Esophagus muscularis mucosa (tissue), 4 donors: ENCODE results near the gene CD79A. TPM values are rescaled to one million over a fixed set of nuclear protein-coding genes. Genes with fewer than 3 reads are reported as not detected.

Experiments
- DNase-seq: peaks from one replicate; pipeline ENCODE4 v3.0.0-alpha.2; 2017; ENCODE audit errors: extremely low spot score
- H3K27ac ChIP-seq, 4 donors: fragments of 200-600 bp; sonication (generic); replicated peaks in 1 of 4; 1 replicate in 3 of 4; 2 replicates in 1 of 4; pipeline ENCODE4 v1.5.1; 2016 to 2019; ENCODE audit warnings: mild to moderate bottlenecking in 1 of 4
- H3K27me3 ChIP-seq, 4 donors: fragments of 200-600 bp; sonication (generic); one replicate each; pipeline versions ENCODE4 v1.5.1 to v1.6.0; 2016 to 2019
- H3K36me3 ChIP-seq, 4 donors: fragments of 200-600 bp; sonication (generic); one replicate each; pipeline ENCODE4 v1.5.1; 2016 to 2019
- H3K4me1 ChIP-seq, 4 donors: fragments of 200-600 bp; sonication (generic); one replicate each; pipeline ENCODE4 v1.5.1; 2016 to 2019
- H3K4me3 ChIP-seq, 4 donors: fragments of 200-600 bp; sonication (generic); 1 replicate in 2 of 4; 2 replicates in 2 of 4; pipeline ENCODE4 v1.5.1; 2016 to 2019; ENCODE audit warnings: mild to moderate bottlenecking in 4 of 4, moderate library complexity in 1 of 4
- H3K9me3 ChIP-seq, 4 donors: fragments of 200-600 bp; sonication (generic); 1 replicate in 3 of 4; 2 replicates in 1 of 4; pipeline ENCODE4 v1.5.1; 2016 to 2019
- EP300 ChIP-seq: sonication (generic); formaldehyde crosslinking; IDR thresholded peaks from one replicate; pipeline ENCODE4 v1.6.1; 2017; ENCODE audit warnings: antibody characterized with exemption
- POLR2A ChIP-seq: fragments of 450-650 bp; IDR thresholded peaks from one replicate; pipeline ENCODE4 v1.6.1; 2017; ENCODE audit warnings: antibody characterized with exemption, moderate library complexity, mild to moderate bottlenecking, low read depth
- POLR2AphosphoS5 ChIP-seq, 2 donors: sonication (generic); formaldehyde crosslinking; IDR thresholded peaks; one replicate each; pipeline ENCODE4 v1.6.1; 2017; ENCODE audit warnings: antibody characterized with exemption in 2 of 2
- WGBS: methylation state at CpG from one replicate; pipeline ENCODE4 v1.1.5; 2018; 5-methylcytosine and 5-hydroxymethylcytosine counted together
- intact Hi-C: fragments of 100-400 bp; cut with DNase I; formaldehyde crosslinking; loops from one replicate; pipeline ENCODE4 v1.15.1; 2023
- total RNA-seq, 4 donors: library from RNA; depleted of rRNA; stranded (reverse); fragments of >200 nt; gene quantifications; one replicate each; pipeline versions ENCODE4 v1.1.0 to v1.2.1, GENCODE V29; 2016
- TF ChIP-seq, protein P1 (sequence below), 3 experiments: fragments of 200-600 bp in 2 of 3; fragments of 450-650 bp in 1 of 3; sonication (generic) in 2 of 3; IDR thresholded peaks; one replicate each; pipeline ENCODE4 v1.5.1; 2017 to 2019; ENCODE audit warnings: antibody characterized with exemption in 3 of 3, mild to moderate bottlenecking in 2 of 3, moderate library complexity in 1 of 3

The CD79A gene
- total RNA-seq, 4 donors from 2014 or later: 0.71 to 2.2 TPM; not detected in 2

- 45% methylated on average over 10 of the region's 17 CpGs for WGBS
- DNase-seq: no peak
- Histone ChIP-seq H3K4me1 (peaks cover 34 to 47% (median 41%) of the 10 kb centered on the region in 4 donors), H3K9me3 (no peaks in the 10 kb centered on the region), H3K4me3 (no peak overlapping the region), H3K27me3 (no peaks in the 10 kb centered on the region), H3K27ac (no peak overlapping the region), H3K36me3 (peaks cover 15 to 54% (median 48%) of the 10 kb centered on the region in 4 donors)
- intact Hi-C loops: no loop called here
- TF ChIP-seq EP300: no peak
- TF ChIP-seq POLR2A: no peak
- TF ChIP-seq POLR2AphosphoS5 (IDR thresholded peaks at IDR 0.05): no peak
- TF ChIP-seq, protein P1, sequence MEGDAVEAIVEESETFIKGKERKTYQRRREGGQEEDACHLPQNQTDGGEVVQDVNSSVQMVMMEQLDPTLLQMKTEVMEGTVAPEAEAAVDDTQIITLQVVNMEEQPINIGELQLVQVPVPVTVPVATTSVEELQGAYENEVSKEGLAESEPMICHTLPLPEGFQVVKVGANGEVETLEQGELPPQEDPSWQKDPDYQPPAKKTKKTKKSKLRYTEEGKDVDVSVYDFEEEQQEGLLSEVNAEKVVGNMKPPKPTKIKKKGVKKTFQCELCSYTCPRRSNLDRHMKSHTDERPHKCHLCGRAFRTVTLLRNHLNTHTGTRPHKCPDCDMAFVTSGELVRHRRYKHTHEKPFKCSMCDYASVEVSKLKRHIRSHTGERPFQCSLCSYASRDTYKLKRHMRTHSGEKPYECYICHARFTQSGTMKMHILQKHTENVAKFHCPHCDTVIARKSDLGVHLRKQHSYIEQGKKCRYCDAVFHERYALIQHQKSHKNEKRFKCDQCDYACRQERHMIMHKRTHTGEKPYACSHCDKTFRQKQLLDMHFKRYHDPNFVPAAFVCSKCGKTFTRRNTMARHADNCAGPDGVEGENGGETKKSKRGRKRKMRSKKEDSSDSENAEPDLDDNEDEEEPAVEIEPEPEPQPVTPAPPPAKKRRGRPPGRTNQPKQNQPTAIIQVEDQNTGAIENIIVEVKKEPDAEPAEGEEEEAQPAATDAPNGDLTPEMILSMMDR (IDR thresholded peaks at IDR 0.05): no peak
Measured at GRCh38 chr19:41887711-41888382, 10.8 kb downstream of the CD79A start.

- WGBS: 93% methylated on average over 11 of the region's 12 CpGs
- intact Hi-C loops: no loop called here
- TF ChIP-seq EP300 (no peak), POLR2AphosphoS5 (IDR thresholded peaks at IDR 0.05) (no peak), POLR2A (no peak)
- TF ChIP-seq, protein P1 (IDR thresholded peaks at IDR 0.05): no peak
Measured at GRCh38 chr19:41888926-41889325, 11.8 kb downstream of the CD79A start.

DNA sequence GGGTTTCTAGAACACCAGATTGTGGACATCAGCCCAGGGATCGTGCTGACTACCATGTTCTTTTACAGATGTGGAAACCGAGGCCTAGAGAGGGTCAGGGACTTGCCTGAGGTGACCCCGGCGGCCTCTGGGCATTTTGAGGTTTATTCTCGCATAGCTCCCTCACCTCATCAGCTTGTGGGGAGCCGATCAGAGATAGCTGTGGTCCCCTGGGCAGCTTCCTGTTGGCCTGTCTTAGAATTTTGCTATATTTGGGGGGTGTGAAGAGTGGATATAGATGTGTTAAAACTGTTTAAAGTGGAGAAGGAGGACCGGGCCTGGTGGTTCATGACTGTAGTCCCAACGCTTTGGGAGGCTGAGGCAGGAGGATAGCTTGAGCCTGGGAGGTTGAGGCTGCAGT is 12.8 kb downstream of the CD79A start:
- WGBS: 89% methylated on average over 8 of the region's 8 CpGs
- intact Hi-C loops: no loop called here
- no peak overlapping the region for H3K27ac ChIP-seq
- no peak overlapping the region for H3K4me3 ChIP-seq
- TF ChIP-seq POLR2A (no peak), EP300 (no peak), POLR2AphosphoS5 (IDR thresholded peaks at IDR 0.05) (no peak)
- TF ChIP-seq, protein P1 (IDR thresholded peaks at IDR 0.05): no peak
- no peak for DNase-seq
- no peaks in the 10 kb centered on the region for H3K9me3 ChIP-seq
- H3K27me3 ChIP-seq: no peaks in the 10 kb centered on the region
- peaks cover 23 to 68% (median 62%) of the 10 kb centered on the region in 4 donors for H3K36me3 ChIP-seq
- H3K4me1 ChIP-seq: peaks cover 28 to 33% (median 30%) of the 10 kb centered on the region in 4 donors

More at GRCh38 chr19:41888926-41889325, 11.8 kb downstream of the CD79A start:
- Histone ChIP-seq H3K27ac (no peak overlapping the region), H3K9me3 (no peaks in the 10 kb centered on the region), H3K4me3 (no peak overlapping the region), H3K27me3 (no peaks in the 10 kb centered on the region), H3K4me1 (peaks cover 34 to 39% (median 36%) of the 10 kb centered on the region in 4 donors), H3K36me3 (peaks cover 15 to 58% (median 53%) of the 10 kb centered on the region in 4 donors)
- DNase-seq: no peak

DNA sequence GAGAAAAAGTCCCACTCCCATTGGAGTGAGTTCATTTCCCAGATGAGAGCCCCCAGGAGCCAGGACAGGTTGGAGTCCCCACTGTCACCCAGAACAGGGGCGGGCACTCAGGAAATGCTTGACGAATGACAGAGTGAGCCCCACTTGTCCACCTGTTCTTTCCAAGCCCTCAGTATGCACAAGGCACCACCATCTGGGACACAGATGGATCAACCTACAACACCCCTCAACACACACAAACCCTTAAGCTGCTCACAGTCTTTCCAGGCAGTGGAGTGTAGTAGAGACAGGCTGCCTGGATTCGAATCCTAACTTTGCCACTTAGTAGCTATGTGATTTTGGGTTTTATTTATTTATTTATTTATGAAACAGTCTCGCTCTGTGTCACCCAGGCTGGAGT is 13.9 kb downstream of the CD79A start:
- no peak for DNase-seq
- WGBS: 96% methylated on average over 4 of the region's 4 CpGs
- no peak overlapping the region for H3K4me3 ChIP-seq
- no peaks in the 10 kb centered on the region for H3K27me3 ChIP-seq
- peaks cover 34 to 76% (median 71%) of the 10 kb centered on the region in 4 donors for H3K36me3 ChIP-seq
- TF ChIP-seq POLR2AphosphoS5 (IDR thresholded peaks at IDR 0.05): no peak
- no peak for TF ChIP-seq POLR2A
- TF ChIP-seq, protein P1 (IDR thresholded peaks at IDR 0.05): no peak
- TF ChIP-seq EP300: no peak
- no peaks in the 10 kb centered on the region for H3K9me3 ChIP-seq
- peaks cover 17 to 22% (median 20%) of the 10 kb centered on the region in 4 donors for H3K4me1 ChIP-seq
- intact Hi-C loops: no loop called here
- H3K27ac ChIP-seq: no peak overlapping the region
